Measurements from ENCODE around the gene LTN1. TPM values are rescaled to one million over a fixed set of nuclear protein-coding genes. Genes with fewer than 3 reads are reported as not detected.

Gene LTN1
- total RNA-seq, 2 donors from 2014 or later: 12.3 to 18.2 TPM

- Histone ChIP-seq H3K27ac (no peak overlapping the region), H3K4me1 (peaks cover 0 to 16% of the 10 kb centered on the region in 2 donors), H3K27me3 (no peaks in the 10 kb centered on the region), H3K36me3 (peaks cover 46% of the 10 kb centered on the region), H3K4me3 (no peak overlapping the region), H3K9me3 (no peaks in the 10 kb centered on the region)
- TF ChIP-seq, protein P1, sequence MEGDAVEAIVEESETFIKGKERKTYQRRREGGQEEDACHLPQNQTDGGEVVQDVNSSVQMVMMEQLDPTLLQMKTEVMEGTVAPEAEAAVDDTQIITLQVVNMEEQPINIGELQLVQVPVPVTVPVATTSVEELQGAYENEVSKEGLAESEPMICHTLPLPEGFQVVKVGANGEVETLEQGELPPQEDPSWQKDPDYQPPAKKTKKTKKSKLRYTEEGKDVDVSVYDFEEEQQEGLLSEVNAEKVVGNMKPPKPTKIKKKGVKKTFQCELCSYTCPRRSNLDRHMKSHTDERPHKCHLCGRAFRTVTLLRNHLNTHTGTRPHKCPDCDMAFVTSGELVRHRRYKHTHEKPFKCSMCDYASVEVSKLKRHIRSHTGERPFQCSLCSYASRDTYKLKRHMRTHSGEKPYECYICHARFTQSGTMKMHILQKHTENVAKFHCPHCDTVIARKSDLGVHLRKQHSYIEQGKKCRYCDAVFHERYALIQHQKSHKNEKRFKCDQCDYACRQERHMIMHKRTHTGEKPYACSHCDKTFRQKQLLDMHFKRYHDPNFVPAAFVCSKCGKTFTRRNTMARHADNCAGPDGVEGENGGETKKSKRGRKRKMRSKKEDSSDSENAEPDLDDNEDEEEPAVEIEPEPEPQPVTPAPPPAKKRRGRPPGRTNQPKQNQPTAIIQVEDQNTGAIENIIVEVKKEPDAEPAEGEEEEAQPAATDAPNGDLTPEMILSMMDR (IDR thresholded peaks at IDR 0.05): no peak
- DNase-seq (ENCODE audit: low spot score): no peak
Observed at GRCh38 chr21:29029524-29029923, 36.8 kb upstream of the LTN1 start.

DNA sequence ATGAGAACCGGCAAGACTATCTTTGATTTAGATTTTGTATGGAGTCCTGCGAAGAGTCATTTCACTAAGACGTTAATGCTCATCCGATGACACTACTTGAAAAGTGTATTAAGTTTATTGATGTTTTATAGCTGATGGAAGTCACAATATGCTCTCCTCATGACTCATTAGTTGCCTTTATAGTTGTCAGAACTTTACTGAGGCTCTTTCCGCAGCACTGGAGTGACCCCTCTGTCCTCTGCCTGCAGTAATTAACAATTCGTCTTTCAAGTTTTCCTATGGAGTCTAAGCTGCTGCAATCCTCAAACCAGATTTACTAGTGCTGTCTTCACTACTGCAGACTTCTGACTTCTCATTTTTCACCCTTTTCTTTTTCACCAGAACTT lies 32.6 kb upstream of the LTN1 start:
- Histone ChIP-seq H3K9me3 (no peaks in the 10 kb centered on the region), H3K27ac (peak overlapping the region; percentile 97), H3K36me3 (peaks cover 16% of the 10 kb centered on the region), H3K4me3 (peak overlapping the region; percentile 67 to 87), H3K4me1 (peaks cover 0 to 20% of the 10 kb centered on the region in 2 donors), H3K27me3 (no peaks in the 10 kb centered on the region)
- no peak for DNase-seq (ENCODE audit: low spot score)
- TF ChIP-seq, protein P1 (IDR thresholded peaks at IDR 0.05): no peak

- TF ChIP-seq, protein P1 (IDR thresholded peaks at IDR 0.05): peak in 1 of 2 donors; percentile 12
- Histone ChIP-seq H3K27ac (peak within 1 kb of the TSS; percentile 97), H3K4me1 (peaks cover 0 to 23% of the 10 kb centered on the region in 2 donors), H3K4me3 (peak within 1 kb of the TSS; percentile 67 to 87), H3K27me3 (no peaks in the 10 kb centered on the region), H3K9me3 (no peaks in the 10 kb centered on the region), H3K36me3 (peaks cover 10% of the 10 kb centered on the region)
- peak; percentile 98 for DNase-seq (ENCODE audit: low spot score)
Observed at GRCh38 chr21:29024474-29025327, 32.0 kb upstream of the LTN1 start, which contains the start of gene USP16. Gene USP16, plus strand, starts transcription at chr21:29024668. Its CDS starts 3,246 bp downstream, at chr21:29027914.

GRCh38 chr21:29022166-29022565 lies 29.5 kb upstream of the LTN1 start:
- Histone ChIP-seq H3K4me3 (no peak overlapping the region), H3K4me1 (peaks cover 0 to 40% of the 10 kb centered on the region in 2 donors), H3K27me3 (no peaks in the 10 kb centered on the region), H3K9me3 (no peaks in the 10 kb centered on the region), H3K27ac (no peak overlapping the region), H3K36me3 (no peaks in the 10 kb centered on the region)
- TF ChIP-seq, protein P1 (IDR thresholded peaks at IDR 0.05): no peak
- DNase-seq (ENCODE audit: low spot score): no peak

DNA sequence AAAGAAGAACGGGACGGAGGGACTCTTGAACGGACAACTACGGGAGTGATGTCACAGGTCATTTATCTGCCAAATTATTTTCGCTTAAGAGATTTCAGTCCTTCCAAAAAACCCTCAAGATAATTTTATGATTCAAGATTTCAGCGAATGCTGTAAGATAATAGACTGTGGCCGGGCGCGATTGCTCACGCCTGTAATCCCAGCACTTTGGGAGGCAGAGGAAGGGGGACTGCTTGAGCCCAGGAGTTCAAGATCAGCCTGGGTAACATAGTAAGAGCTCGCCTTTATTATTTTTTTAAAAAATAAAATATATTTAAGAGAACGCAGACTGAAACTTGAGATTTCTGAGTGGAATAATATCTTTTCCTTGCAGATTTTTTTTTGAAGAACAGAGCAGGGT lies 25.9 kb upstream of the LTN1 start:
- Histone ChIP-seq H3K4me3 (peak overlapping the region; percentile 63 to 97), H3K36me3 (no peaks in the 10 kb centered on the region), H3K27me3 (no peaks in the 10 kb centered on the region), H3K27ac (peak overlapping the region; percentile 72 to 82), H3K4me1 (peaks cover 0 to 21% of the 10 kb centered on the region in 2 donors), H3K9me3 (no peaks in the 10 kb centered on the region)
- DNase-seq (ENCODE audit: low spot score): no peak
- TF ChIP-seq, protein P1 (IDR thresholded peaks at IDR 0.05): no peak

Measured in right atrium auricular region (tissue), 2 donors.